Activated effector memory CD4-positive, alpha-beta T cell treated with Interleukin-2 at 50 U/mL for 16 hours (primary cell): ENCODE results near the gene TUBGCP6.
A peak's percentile ranks its signal among the peaks of the same experiment; 100 is the strongest.
"Not testable (repeated sequence)": the region's sequence is repeated elsewhere in the genome, so short reads cannot be mapped to it uniquely, and the experiment has no call there.

Source experiments
- DNase-seq: peaks from one replicate; pipeline ENCODE4 v3.0.0-alpha.2; 2020

TUBGCP6 gene

GRCh38 chr22:50207383-50208140 lies 37.3 kb downstream of the TUBGCP6 start:
- no peak for DNase-seq

DNA sequence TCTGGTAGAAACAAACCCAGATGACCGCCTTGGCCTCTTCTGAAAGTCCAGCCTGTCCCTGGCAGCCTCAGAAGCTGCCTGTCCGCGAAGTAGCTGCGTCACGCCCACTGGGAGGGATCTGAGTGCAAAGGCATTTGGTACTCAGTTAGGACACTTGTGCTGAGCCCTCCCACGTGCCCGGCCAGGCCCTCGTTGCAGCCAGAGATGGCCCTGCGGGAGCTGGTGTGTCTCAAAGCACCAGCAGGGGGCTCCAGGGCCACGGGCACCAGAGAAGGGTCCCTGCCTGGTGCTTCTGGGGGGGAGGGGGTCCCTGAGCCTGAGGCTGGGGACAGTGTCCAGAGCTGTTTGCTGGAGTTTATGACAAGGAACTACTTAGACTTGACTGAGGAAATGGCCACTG lies 38.2 kb downstream of the TUBGCP6 start:
- no peak for DNase-seq

DNA sequence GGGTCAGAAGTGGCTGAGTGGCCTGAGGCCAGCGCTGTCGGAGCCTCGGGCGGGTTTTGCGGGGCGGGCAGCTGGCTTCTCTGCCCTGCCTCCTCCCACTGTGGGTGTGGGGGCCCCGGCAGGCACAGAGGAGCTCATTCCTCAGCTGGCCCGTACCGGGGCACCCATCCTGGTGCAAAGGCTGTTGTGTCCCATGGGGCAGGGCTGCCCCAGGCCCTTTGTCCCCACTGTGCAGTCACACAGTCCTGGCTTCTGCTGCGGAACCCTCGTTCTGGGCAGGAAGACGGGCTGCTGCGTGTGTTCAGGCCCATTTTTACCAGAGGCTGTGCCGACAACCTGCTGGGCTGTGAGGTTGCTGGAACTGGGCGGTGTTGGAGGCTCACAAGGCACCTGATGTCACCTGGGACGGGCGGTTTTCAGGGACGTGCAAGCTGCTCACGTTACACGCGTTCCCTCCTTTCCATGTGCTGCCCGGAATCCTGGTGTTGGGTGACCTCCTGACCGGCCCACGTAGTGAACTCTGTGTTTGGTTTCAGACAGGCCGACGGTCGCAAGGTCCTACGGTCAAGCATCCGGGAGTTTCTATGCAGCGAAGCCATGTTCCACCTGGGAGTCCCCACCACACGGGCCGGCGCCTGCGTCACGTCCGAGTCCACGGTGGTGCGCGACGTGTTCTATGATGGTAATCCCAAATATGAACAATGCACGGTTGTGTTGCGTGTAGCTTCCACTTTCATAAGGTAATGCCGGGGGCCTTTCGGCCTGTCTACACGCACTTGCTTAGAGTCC lies 38.8 kb downstream of the TUBGCP6 start:
- DNase-seq: no peak

DNA sequence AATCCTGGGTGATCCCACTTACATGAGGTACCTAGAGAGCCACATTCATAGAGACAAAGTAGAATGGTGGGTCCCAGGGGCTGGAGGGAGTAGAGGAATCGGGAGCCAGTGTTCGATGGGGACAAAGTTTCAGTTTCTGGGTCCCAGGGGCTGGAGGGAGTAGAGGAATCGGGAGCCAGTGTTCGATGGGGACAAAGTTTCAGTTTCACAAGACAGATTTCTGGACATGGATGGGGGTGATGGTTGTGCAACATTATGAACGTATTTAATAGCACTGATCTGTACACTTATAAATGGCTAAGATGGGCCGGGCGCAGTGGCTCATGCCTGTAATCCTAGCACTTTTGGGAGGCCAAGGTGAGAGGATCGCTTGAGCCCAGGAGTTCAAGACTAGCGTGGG lies 39.8 kb downstream of the TUBGCP6 start:
- DNase-seq: not testable (repeated sequence)

- no peak for DNase-seq
These were observed 40.3 kb downstream of the TUBGCP6 start for GRCh38 chr22:50204571-50204970.

- no peak for DNase-seq
These were observed 41.5 kb downstream of the TUBGCP6 start for GRCh38 chr22:50203288-50203687.

GRCh38 chr22:50202130-50202666 lies 42.6 kb downstream of the TUBGCP6 start:
- DNase-seq: no peak

GRCh38 chr22:50201191-50202129 lies 43.4 kb downstream of the TUBGCP6 start:
- no peak for DNase-seq

DNA sequence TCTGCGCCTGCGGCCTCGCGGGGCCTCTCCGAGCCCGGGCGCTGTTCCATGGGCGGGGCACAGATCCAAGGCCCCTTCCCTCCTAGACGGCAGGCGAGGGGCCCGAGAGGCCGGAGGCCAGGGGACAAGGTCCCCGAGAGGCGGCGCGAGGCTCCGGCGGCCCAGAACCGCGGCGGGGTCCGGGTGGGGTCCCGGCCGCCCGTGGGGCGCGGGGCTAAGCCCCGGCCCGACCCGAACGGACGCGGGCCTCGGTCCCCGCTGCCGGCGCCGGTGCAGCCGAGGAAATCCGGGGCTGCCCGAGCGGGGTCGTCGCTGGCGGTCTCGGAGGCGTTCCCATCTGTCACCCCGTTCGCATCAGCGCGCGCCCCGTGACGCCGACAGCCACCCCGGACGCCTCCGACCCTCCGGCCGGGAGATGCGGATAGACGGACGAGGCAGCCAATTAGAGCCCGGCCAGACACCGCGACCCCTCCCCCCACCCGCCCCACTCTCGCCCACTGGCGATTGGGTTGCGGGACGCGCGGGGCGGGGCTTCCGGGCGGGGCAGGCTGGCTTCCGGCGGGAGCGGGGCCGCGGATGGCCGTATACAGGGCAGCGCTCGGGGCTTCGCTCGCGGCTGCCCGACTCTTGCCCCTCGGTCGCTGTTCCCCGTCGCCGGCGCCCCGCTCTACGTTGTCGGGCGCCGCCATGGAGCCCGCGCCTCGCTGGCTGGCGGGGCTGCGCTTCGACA lies 44.2 kb downstream of the TUBGCP6 start, which contains the start of gene SELENOO:
Gene SELENOO, plus strand, starts transcription at position 551 of the 730 bp plus-strand sequence. Its CDS starts 26 bp downstream, at position 577.
- DNase-seq: peak; percentile 89

GRCh38 chr22:50199829-50200460 lies 44.9 kb downstream of the TUBGCP6 start:
- no peak for DNase-seq

DNA sequence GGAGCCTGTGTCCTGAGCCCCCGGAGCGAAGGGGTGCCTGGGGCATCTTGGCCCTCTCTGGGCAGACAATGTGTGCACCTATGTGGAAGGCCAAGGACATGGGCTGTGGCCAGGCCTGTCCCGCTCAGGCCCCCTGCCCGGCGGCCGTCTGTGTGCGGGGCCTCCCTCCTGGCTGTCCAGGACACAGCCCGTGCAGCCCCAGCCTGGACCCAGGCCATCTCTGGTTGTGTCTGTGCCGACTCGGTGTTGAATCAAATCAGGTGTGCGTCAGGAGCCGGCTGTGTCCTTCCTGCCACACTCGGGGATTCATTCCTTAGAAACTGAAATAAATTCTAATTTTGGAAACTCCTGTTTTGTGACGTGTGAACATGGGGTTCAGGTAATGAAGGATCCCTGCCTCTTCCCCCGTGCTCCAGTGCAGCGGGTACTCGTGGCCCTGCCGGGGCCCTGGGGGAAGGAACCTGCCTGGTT lies 45.5 kb downstream of the TUBGCP6 start:
- DNase-seq: no peak

DNA sequence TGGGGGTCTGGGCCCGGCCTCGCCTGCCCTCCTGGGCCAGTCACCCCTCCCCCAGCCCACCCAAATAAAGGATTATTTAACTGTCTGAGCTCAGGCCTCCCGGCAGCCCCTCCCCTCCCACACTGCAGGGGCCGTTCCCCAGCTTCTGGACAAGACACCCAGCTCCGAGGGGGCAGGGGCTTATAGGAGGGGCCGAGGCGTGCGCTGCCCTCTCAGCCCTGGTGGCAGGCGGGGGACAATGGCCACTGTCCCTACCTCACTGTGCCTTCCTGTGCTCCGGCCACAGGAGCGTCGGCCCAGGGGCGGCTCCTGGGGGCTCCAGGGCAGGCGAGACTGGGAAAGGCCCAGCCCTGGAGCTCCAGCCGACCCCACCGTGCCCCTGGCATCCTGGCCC lies 46.2 kb downstream of the TUBGCP6 start:
- DNase-seq: no peak

- no peak for DNase-seq
These were observed 46.8 kb downstream of the TUBGCP6 start for GRCh38 chr22:50197856-50198623.

DNA sequence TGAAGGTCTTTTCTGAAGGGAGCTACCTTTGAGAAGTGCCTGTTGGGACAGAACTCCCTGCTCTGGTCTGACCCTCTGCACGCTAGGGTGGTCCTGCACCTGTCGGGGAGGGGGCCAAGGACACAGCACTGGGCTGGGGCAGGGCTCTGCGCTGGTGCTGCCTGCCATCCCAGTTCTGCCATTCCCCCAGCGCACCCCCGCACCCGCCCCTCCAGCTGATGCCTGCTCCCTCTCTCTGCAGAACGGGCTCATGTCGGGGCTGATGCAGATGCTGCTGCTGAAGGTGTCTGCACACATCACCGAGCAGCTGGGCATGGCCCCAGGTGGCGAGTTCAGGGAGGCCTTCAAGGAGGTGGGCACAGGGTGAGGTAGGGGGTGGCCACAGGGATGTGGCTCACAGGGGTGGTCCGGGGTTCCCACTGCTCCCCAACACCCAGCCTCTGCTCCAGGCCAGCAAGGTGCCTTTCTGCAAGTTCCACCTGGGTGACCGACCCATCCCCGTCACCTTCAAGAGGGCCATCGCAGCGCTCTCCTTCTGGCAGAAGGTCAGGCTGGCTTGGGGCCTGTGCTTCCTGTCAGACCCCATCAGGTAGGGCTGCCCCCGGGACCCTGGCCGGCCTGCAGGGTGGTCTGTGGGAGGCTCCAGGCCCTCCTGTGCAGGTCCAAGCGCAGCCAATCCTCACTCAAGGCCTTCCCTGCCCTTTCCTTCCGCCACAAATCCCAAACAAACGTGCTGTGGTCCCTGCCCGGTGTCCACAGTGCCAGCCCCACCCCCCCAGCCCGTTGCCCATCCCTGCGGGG lies 47.6 kb downstream of the TUBGCP6 start:
- DNase-seq: no peak

GRCh38 chr22:50196256-50196655 lies 48.6 kb downstream of the TUBGCP6 start:
- DNase-seq: no peak

- DNase-seq: no peak
These were observed 50.6 kb downstream of the TUBGCP6 start for GRCh38 chr22:50194037-50194805.

DNA sequence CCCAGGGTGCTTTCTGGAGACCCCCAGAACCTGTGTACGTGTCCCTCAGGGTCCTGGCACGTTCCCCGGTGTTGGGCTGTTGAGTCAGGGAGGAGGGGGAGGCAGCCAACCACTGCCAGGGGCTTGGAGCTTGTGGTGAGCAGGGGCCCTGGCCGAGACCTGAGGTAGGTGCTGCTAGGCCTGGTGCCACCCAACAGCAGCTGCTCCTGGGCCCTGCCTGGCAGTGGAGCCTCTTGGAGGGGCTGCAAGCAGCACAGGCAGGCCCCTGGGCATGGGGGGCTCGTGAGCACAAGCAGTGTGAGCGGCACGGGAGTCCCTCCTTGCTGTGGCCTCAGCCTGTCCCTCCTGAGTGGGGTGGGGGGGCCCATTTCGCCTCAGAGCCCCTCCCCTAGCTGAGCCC lies 51.2 kb downstream of the TUBGCP6 start:
- no peak for DNase-seq

GRCh38 chr22:50192436-50193204 lies 52.2 kb downstream of the TUBGCP6 start:
- peak; percentile 62 for DNase-seq
